ENCODE data around the gene EVA1C.

The EVA1C gene

GRCh38 chr21:32391755-32392154, 20.8 kb upstream of the EVA1C start:
- no peak for DNase-seq

GRCh38 chr21:32392299-32392879, 20.1 kb upstream of the EVA1C start:
- DNase-seq: peak; percentile 64

- DNase-seq: peak; percentile 98
These were observed 19.4 kb upstream of the EVA1C start, which contains the start of gene URB1 for GRCh38 chr21:32392880-32393676. URB1 (minus strand) TSS chr21:32393012; CDS start chr21:32392910, 102 bp downstream.

GRCh38 chr21:32393677-32394001, 18.9 kb upstream of the EVA1C start:
- no peak for DNase-seq

GRCh38 chr21:32403201-32403777, 9.2 kb upstream of the EVA1C start:
- DNase-seq: peak; percentile 75

GRCh38 chr21:32406405-32406804, 6.1 kb upstream of the EVA1C start:
- DNase-seq: no peak

GRCh38 chr21:32410291-32410690, 2.2 kb upstream of the EVA1C start:
- no peak for DNase-seq

GRCh38 chr21:32410916-32411315, 1.6 kb upstream of the EVA1C start:
- no peak for DNase-seq

- DNase-seq: peak; percentile 87
These were observed 950 bp upstream of the EVA1C start for GRCh38 chr21:32411350-32412161.

- DNase-seq: peak; percentile 68
These were observed 554 bp downstream of the EVA1C start for GRCh38 chr21:32413015-32413504.

GRCh38 chr21:32413697-32414578, 1.4 kb downstream of the EVA1C start:
- DNase-seq: no peak

GRCh38 chr21:32414579-32415358, 2.3 kb downstream of the EVA1C start:
- no peak for DNase-seq

GRCh38 chr21:32415451-32416398, 3.2 kb downstream of the EVA1C start:
- DNase-seq: no peak

- DNase-seq: no peak
These were observed 5.6 kb downstream of the EVA1C start for GRCh38 chr21:32418146-32418545.

GRCh38 chr21:32422064-32422463, 9.6 kb downstream of the EVA1C start:
- no peak for DNase-seq

- DNase-seq: no peak
These were observed 11.0 kb downstream of the EVA1C start for GRCh38 chr21:32423320-32424190.

GRCh38 chr21:32424191-32424535, 11.7 kb downstream of the EVA1C start:
- no peak for DNase-seq

GRCh38 chr21:32424674-32425073, 12.2 kb downstream of the EVA1C start:
- no peak for DNase-seq

GRCh38 chr21:32425628-32426027, 13.1 kb downstream of the EVA1C start:
- DNase-seq: no peak
